WTC11 (cell line): ENCODE measurements around the gene RFTN1. TPM values are rescaled to one million over a fixed set of nuclear protein-coding genes. Genes with fewer than 3 reads are reported as not detected.

Experiments
- ATAC-seq: fragments of 200-7000 bp; cut with Tn5 transposase; 2 replicates; pipeline ENCODE4 v1.10.0; 2021; ENCODE audit warnings: mild to moderate bottlenecking, moderate library complexity
- CTCF ChIA-PET: fragments of 300-600 bp; sonication (Branson Sonifier 250); formaldehyde crosslinking; loops from one replicate; lab custom pipeline; 2021; ENCODE audit warnings: antibody characterized with exemption; lab: Charles Lee
- POLR2A ChIA-PET: fragments of 350-600 bp; sonication (Branson Sonifier 250); formaldehyde crosslinking; loops from one replicate; lab custom pipeline; 2021; ENCODE audit warnings: antibody characterized with exemption; lab: Charles Lee
- DNase-seq: peaks from one replicate; pipeline ENCODE4 v3.0.0; 2021; ENCODE audit warnings: low spot score
- H3K27ac Mint-ChIP-seq: 2 replicates; pipeline ENCODE4 v1.8.0; 2021; ENCODE audit warnings: mixed read lengths
- H3K27me3 Mint-ChIP-seq: 2 replicates; pipeline ENCODE4 v1.8.0; 2021; ENCODE audit warnings: low read depth, mild to moderate bottlenecking, moderate library complexity, mixed read lengths
- H3K36me3 Mint-ChIP-seq: 2 replicates; pipeline ENCODE4 v1.8.0; 2021; ENCODE audit warnings: mixed read lengths
- H3K4me1 Mint-ChIP-seq: 2 replicates; pipeline ENCODE4 v1.8.0; 2022; ENCODE audit warnings: mixed read lengths
- H3K4me3 Mint-ChIP-seq: 2 replicates; pipeline ENCODE4 v1.8.0; 2021; ENCODE audit warnings: mild to moderate bottlenecking, moderate library complexity, mixed read lengths
- H3K9me3 Mint-ChIP-seq: 2 replicates; pipeline ENCODE4 v1.8.0; 2021; ENCODE audit warnings: mixed read lengths
- AFF4 ChIP-seq: sonication (generic); formaldehyde crosslinking; IDR thresholded peaks from 2 replicates; pipeline ENCODE4 v1.8.1; 2023; ENCODE audit warnings: mild to moderate bottlenecking, missing genetic modification reagents, borderline replicate concordance
- ATF2 ChIP-seq: sonication (generic); formaldehyde crosslinking; IDR thresholded peaks from 2 replicates; pipeline ENCODE4 v1.8.1; 2022; ENCODE audit warnings: low read depth, missing genetic modification reagents, borderline replicate concordance
- CBFB ChIP-seq: sonication (generic); formaldehyde crosslinking; IDR thresholded peaks from 2 replicates; pipeline ENCODE4 v1.8.1; 2022; ENCODE audit warnings: mild to moderate bottlenecking, low read depth, missing genetic modification reagents
- CTCF ChIP-seq: fragments of 200-600 bp; IDR thresholded peaks from 2 replicates; pipeline ENCODE4 v1.8.0; 2022; ENCODE audit warnings: antibody characterized with exemption
- FOXP1 ChIP-seq: sonication (generic); formaldehyde crosslinking; IDR thresholded peaks from 2 replicates; pipeline ENCODE4 v1.8.0; 2022; ENCODE audit warnings: missing genetic modification reagents, mild to moderate bottlenecking, moderate library complexity, borderline replicate concordance
- JUN ChIP-seq: sonication (generic); formaldehyde crosslinking; IDR thresholded peaks from 2 replicates; pipeline ENCODE4 v1.8.0; 2023; ENCODE audit warnings: mild to moderate bottlenecking, missing genetic modification reagents
- PREB ChIP-seq: sonication (generic); formaldehyde crosslinking; IDR thresholded peaks from 2 replicates; pipeline ENCODE4 v1.8.1; 2022; ENCODE audit warnings: mild to moderate bottlenecking, missing genetic modification reagents, moderate library complexity, borderline replicate concordance
- USF1 ChIP-seq: sonication (generic); formaldehyde crosslinking; IDR thresholded peaks from 2 replicates; pipeline ENCODE4 v1.8.0; 2022; ENCODE audit warnings: mild to moderate bottlenecking, missing genetic modification reagents
- USF2 ChIP-seq: sonication (generic); formaldehyde crosslinking; IDR thresholded peaks from 2 replicates; pipeline ENCODE4 v1.8.1; 2023; ENCODE audit warnings: mild to moderate bottlenecking, missing genetic modification reagents, moderate library complexity
- ZNF416 ChIP-seq: fragments of 250-450 bp; sonication (Bioruptor Pico); IDR thresholded peaks from 2 replicates; pipeline ENCODE4 v1.9.0; 2021; ENCODE audit warnings: mild to moderate bottlenecking, inconsistent platforms
- ZNF532 ChIP-seq: fragments of 250-450 bp; sonication (Bioruptor Pico); IDR thresholded peaks from 2 replicates; pipeline ENCODE4 v1.9.0; 2021; ENCODE audit warnings: mild to moderate bottlenecking, borderline replicate concordance
- ZSCAN18 ChIP-seq: fragments of 250-450 bp; sonication (Bioruptor Pico); IDR thresholded peaks from 2 replicates; pipeline ENCODE4 v2.1.2; 2022; ENCODE audit warnings: mild to moderate bottlenecking, moderate library complexity
- total RNA-seq: library from RNA; stranded (reverse); gene quantifications from 3 replicates; pipeline ENCODE4 v1.2.3, GENCODE V29; 2021

The RFTN1 gene
- total RNA-seq, 1 experiment from 2014 or later, result 3.8 TPM

- TF ChIP-seq ZNF532, result no peak
- TF ChIP-seq, all 79 proteins: peak for 0
Measured at GRCh38 chr3:16534640-16535262, 21.3 kb upstream of the RFTN1 start (continued).

GRCh38 chr3:16533928-16534574 is 20.6 kb upstream of the RFTN1 start:
- Mint-ChIP-seq H3K27me3 (no peaks in the 10 kb centered on the region), H3K4me3 (peak overlapping the region; percentile 20), H3K27ac (peak overlapping the region; percentile 58), H3K9me3 (peaks cover 3% of the 10 kb centered on the region; the same call in 1 of the 2 replicates), H3K36me3 (no peaks in the 10 kb centered on the region), H3K4me1 (peaks cover 41% of the 10 kb centered on the region)
- ChIA-PET CTCF (interaction anchor here (2.0 kb wide), 1 partner anchor 244 kb away, joined by 6 read pairs; no protein-coding TSS in a partner anchor), POLR2A (no interaction called here)
- no peak for DNase-seq
- TF ChIP-seq USF1 (CRISPR knock-in tag), result no peak
- TF ChIP-seq USF2 (CRISPR knock-in tag), result no peak
- ATAC-seq, result peak; percentile 46

GRCh38 chr3:16529264-16529663 is 15.8 kb upstream of the RFTN1 start:
- ATAC-seq (no peak), DNase-seq (no peak)
- ChIA-PET POLR2A (no interaction called here), CTCF (no interaction called here)
- Mint-ChIP-seq H3K27ac (no peak overlapping the region), H3K4me3 (no peak overlapping the region), H3K9me3 (peaks cover 21% of the 10 kb centered on the region), H3K36me3 (peaks cover 3% of the 10 kb centered on the region; the same call in 1 of the 2 replicates), H3K27me3 (peaks cover 5% of the 10 kb centered on the region), H3K4me1 (peaks cover 12% of the 10 kb centered on the region)
- no peak for TF ChIP-seq AFF4 (CRISPR knock-in tag)
- TF ChIP-seq ZSCAN18 (CRISPR knock-in tag), result no peak
- TF ChIP-seq CBFB, result no peak
- TF ChIP-seq ATF2, result no peak
- no peak for TF ChIP-seq FOXP1 (CRISPR knock-in tag)
- TF ChIP-seq CTCF, result no peak
- no peak for TF ChIP-seq JUN (CRISPR knock-in tag)
- TF ChIP-seq PREB (CRISPR knock-in tag), result no peak
- TF ChIP-seq USF2 (CRISPR knock-in tag), result no peak
- no peak for TF ChIP-seq ZNF416 (CRISPR knock-in tag)
